ENCODE measurements around the gene OR6B3. TPM values are rescaled to one million over a fixed set of nuclear protein-coding genes. Genes with fewer than 3 reads are reported as not detected.

Gene OR6B3
- total and polyA plus RNA-seq, 8 donors = not detected

GRCh38 chr2:240069829-240070228 lies 16.5 kb upstream of the OR6B3 start:
- TF ChIP-seq CTCF (IDR thresholded peaks at IDR 0.05) = no peak
- no peak overlapping the region for H3K4me3 ChIP-seq
- no peaks in the 10 kb centered on the region for H3K36me3 ChIP-seq
- H3K27ac ChIP-seq = no peak overlapping the region
- peaks cover 0 to 24% of the 10 kb centered on the region in 2 donors for H3K27me3 ChIP-seq
- intact Hi-C loops (cut with DNase I) = no loop called here
- H3K9me3 ChIP-seq = no peaks in the 10 kb centered on the region
- DNase-seq (no peak), ATAC-seq (no peak)
- no peaks in the 10 kb centered on the region for H3K4me1 ChIP-seq

GRCh38 chr2:240068193-240068592 lies 14.9 kb upstream of the OR6B3 start:
- Histone ChIP-seq H3K27ac (no peak overlapping the region), H3K27me3 (peaks cover 0 to 22% of the 10 kb centered on the region in 2 donors), H3K36me3 (no peaks in the 10 kb centered on the region), H3K4me3 (no peak overlapping the region), H3K4me1 (no peaks in the 10 kb centered on the region), H3K9me3 (no peaks in the 10 kb centered on the region)
- intact Hi-C loops (cut with DNase I) = no loop called here
- ATAC-seq (no peak), DNase-seq (no peak)
- no peak for TF ChIP-seq CTCF (IDR thresholded peaks at IDR 0.05)

GRCh38 chr2:240066489-240066888 lies 13.2 kb upstream of the OR6B3 start:
- H3K4me1 ChIP-seq = no peaks in the 10 kb centered on the region
- H3K9me3 ChIP-seq = no peaks in the 10 kb centered on the region
- ATAC-seq = no peak
- H3K36me3 ChIP-seq = no peaks in the 10 kb centered on the region
- no peak overlapping the region for H3K27ac ChIP-seq
- intact Hi-C loops (cut with DNase I) = no loop called here
- no peak for DNase-seq
- H3K4me3 ChIP-seq = no peak overlapping the region
- peaks cover 0 to 22% of the 10 kb centered on the region in 2 donors for H3K27me3 ChIP-seq
- TF ChIP-seq CTCF (IDR thresholded peaks at IDR 0.05) = no peak

GRCh38 chr2:240064898-240065297 lies 11.6 kb upstream of the OR6B3 start:
- ATAC-seq = no peak
- intact Hi-C loops (cut with DNase I) = loop anchor here in 1 of 2 donors (5.0 kb wide), 1 partner anchor 77 kb away; the partner anchor contains the start of gene OTOS
- Histone ChIP-seq H3K27ac (no peak overlapping the region), H3K9me3 (no peaks in the 10 kb centered on the region), H3K27me3 (peaks cover 0 to 13% of the 10 kb centered on the region in 2 donors), H3K4me3 (no peak overlapping the region), H3K36me3 (no peaks in the 10 kb centered on the region), H3K4me1 (no peaks in the 10 kb centered on the region)
- DNase-seq = no peak
- no peak for TF ChIP-seq CTCF (IDR thresholded peaks at IDR 0.05)

GRCh38 chr2:240060977-240061591 lies 7.8 kb upstream of the OR6B3 start:
- H3K9me3 ChIP-seq = no peaks in the 10 kb centered on the region
- ATAC-seq (peak; percentile 86), DNase-seq (peak in 2 of 4 donors; percentile 14 to 42)
- TF ChIP-seq CTCF (IDR thresholded peaks at IDR 0.05) = peak; percentile 32 to 52
- no peak overlapping the region for H3K27ac ChIP-seq
- H3K4me3 ChIP-seq = no peak overlapping the region
- H3K4me1 ChIP-seq = no peaks in the 10 kb centered on the region
- peaks cover 0 to 42% of the 10 kb centered on the region in 2 donors for H3K27me3 ChIP-seq
- H3K36me3 ChIP-seq = no peaks in the 10 kb centered on the region
- intact Hi-C loops (cut with DNase I) = loop anchor here in 1 of 2 donors (5.0 kb wide), 1 partner anchor 81 kb away; the partner anchor contains the start of gene OTOS
